SH-SY5Y (cell line): Measurements from ENCODE around the gene ZBTB9.

Experiments used
- GATA2 ChIP-seq: IDR thresholded peaks from 2 replicates; pipeline ENCODE4 v1.6.1; 2011; ENCODE audit warnings: mild to moderate bottlenecking, low read depth, low read length
- GATA3 ChIP-seq: IDR thresholded peaks from 2 replicates; pipeline ENCODE4 v1.6.1; 2011; ENCODE audit warnings: low read depth, mild to moderate bottlenecking, low read length, moderate library complexity

GRCh38 chr6:33497157-33497556 is 42.8 kb downstream of the ZBTB9 start:
- no peak for TF ChIP-seq GATA2
- TF ChIP-seq GATA3, result no peak
